ENCODE measurements around the gene CDH20.

- no peak for TF ChIP-seq CTCF (optimal IDR thresholded peaks at IDR 0.05 in 1 of 3, IDR thresholded peaks at IDR 0.05 in 1 of 3, conservative IDR thresholded peaks at IDR 0.05 in 1 of 3; ENCODE audit: extremely low read depth in 1 of 3, insufficient read depth in 2 of 3, low read length in 3 of 3)
- TF ChIP-seq EZH2 (IDR thresholded peaks at IDR 0.05; ENCODE audit: low read length) = no peak
Measured at GRCh38 chr18:61329398-61329797, 3.8 kb upstream of the CDH20 start.
